Fibroblast of the aortic adventitia (primary cell): Measurements from ENCODE around the gene SLC28A2. TPM values are rescaled to one million over a fixed set of nuclear protein-coding genes. Genes with fewer than 3 reads are reported as not detected.
A peak's percentile ranks its signal among the peaks of the same experiment; 100 is the strongest.

Experiments
- DNase-seq: peaks from one replicate; pipeline ENCODE4 v3.0.0-alpha.2; 2010; ENCODE audit warnings: low read depth
- H3K4me3 ChIP-seq: 2 replicates; pipeline ENCODE4 v1.5.1; 2011; ENCODE audit warnings: low read depth, mild to moderate bottlenecking, control low read depth, low read length, moderate library complexity
- total RNA-seq: library from RNA; depleted of rRNA; stranded (reverse); fragments of >200 nt; gene quantifications from 2 replicates; pipeline ENCODE4 v1.2.3, GENCODE V29; 2012; ENCODE audit warnings: low replicate concordance
- TF ChIP-seq, protein P1 (sequence below): IDR thresholded peaks from 2 replicates; pipeline ENCODE4 v1.5.1; 2011; ENCODE audit warnings: mild to moderate bottlenecking, low read length, control low read depth, inconsistent platforms; ENCODE audit not compliant: insufficient read depth

The SLC28A2 gene, protein sequence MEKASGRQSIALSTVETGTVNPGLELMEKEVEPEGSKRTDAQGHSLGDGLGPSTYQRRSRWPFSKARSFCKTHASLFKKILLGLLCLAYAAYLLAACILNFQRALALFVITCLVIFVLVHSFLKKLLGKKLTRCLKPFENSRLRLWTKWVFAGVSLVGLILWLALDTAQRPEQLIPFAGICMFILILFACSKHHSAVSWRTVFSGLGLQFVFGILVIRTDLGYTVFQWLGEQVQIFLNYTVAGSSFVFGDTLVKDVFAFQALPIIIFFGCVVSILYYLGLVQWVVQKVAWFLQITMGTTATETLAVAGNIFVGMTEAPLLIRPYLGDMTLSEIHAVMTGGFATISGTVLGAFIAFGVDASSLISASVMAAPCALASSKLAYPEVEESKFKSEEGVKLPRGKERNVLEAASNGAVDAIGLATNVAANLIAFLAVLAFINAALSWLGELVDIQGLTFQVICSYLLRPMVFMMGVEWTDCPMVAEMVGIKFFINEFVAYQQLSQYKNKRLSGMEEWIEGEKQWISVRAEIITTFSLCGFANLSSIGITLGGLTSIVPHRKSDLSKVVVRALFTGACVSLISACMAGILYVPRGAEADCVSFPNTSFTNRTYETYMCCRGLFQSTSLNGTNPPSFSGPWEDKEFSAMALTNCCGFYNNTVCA
- not detected in 2 replicates for total RNA-seq

DNA sequence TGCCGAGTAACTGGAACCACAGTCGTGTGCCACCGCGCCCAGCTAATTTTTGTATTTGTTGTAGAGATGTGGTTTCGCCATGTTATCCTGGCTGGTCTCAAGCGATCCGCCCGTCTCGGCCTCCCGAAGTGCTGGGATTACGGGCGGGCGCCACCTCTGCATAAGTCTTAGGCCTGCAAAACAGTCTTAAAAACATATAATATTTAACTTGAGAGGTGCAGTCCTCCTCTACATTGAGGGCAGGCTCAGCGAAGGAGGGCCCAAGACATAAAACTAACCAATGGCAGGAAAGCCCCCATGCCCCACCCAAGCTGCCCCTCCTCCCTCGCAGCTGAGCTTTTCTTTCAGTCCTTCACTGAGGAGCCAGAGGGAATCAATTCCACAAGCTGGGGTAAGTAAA lies at the start of gene SLC28A2:
Gene SLC28A2 (plus strand): TSS at position 347 of the 400 bp plus-strand sequence. CDS start 982 bp downstream, outside the sequence.
- TF ChIP-seq, protein P1, sequence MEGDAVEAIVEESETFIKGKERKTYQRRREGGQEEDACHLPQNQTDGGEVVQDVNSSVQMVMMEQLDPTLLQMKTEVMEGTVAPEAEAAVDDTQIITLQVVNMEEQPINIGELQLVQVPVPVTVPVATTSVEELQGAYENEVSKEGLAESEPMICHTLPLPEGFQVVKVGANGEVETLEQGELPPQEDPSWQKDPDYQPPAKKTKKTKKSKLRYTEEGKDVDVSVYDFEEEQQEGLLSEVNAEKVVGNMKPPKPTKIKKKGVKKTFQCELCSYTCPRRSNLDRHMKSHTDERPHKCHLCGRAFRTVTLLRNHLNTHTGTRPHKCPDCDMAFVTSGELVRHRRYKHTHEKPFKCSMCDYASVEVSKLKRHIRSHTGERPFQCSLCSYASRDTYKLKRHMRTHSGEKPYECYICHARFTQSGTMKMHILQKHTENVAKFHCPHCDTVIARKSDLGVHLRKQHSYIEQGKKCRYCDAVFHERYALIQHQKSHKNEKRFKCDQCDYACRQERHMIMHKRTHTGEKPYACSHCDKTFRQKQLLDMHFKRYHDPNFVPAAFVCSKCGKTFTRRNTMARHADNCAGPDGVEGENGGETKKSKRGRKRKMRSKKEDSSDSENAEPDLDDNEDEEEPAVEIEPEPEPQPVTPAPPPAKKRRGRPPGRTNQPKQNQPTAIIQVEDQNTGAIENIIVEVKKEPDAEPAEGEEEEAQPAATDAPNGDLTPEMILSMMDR, result no peak
- no peak for DNase-seq
- H3K4me3 ChIP-seq, result no peak within 1 kb of the TSS

DNA sequence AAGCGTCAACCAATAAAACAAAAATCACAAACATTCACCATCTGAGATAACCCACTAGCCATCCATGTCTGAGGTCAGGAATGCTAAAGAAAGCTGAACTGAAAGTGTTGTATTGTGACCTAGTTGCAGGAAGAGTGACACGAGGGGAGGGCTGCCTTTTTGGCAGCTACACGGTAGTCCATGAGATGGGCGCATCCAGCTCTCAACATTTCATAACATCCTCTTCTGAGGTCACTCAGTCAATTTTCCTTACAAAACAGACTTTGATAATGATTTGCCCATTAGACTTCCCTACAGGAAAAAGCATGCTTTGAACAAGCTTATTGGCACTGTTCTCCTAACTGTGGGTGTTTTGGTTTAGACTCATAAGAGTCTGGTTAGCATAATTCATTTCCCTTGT lies 48.9 kb upstream of the SLC28A2 start:
- TF ChIP-seq, protein P1, result no peak
- peak; percentile 43 for DNase-seq

DNA sequence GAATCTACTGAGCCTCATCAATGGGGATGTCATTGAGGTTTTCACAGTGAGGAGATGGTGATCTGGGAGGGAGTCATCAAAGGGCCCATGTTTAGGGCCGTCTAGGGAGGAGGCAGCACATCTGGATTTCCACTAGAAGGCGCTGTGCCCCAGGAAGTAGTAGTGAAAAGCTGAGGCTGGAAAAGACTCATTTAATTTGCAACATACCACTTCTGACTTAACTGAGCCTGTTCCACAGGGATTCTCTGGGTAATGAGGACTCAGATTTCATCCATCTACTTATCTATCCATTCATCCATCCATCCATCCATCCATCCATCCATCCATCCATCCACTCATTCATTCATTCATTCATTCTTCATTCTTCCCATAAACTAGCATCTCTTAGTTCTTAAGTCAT lies 46.8 kb upstream of the SLC28A2 start:
- no peak overlapping the region for H3K4me3 ChIP-seq
- DNase-seq, result peak; percentile 68
- TF ChIP-seq, protein P1, result peak; percentile 86

More for the DNA sequence above, 48.9 kb upstream of the SLC28A2 start:
- H3K4me3 ChIP-seq, result no peak overlapping the region

DNA sequence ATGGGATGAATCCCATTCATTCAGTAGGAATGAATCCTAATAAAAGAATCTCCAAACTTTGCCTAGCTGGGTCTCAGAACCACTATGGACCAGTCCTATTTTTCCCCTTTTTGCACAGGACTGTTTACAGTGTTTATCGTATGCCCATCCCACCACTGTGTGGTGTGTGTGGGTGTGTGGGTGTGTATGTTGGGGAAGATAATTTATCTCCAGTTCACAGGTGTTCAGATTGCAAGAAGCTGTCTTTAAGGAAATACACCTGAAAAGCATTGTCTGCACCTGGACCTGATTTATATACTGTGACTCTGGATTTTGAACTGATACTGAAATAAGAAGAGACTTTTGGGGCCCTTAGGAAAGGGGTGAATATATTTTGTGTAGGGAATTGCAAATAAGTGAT lies 39.5 kb upstream of the SLC28A2 start:
- H3K4me3 ChIP-seq, result no peak overlapping the region

DNA sequence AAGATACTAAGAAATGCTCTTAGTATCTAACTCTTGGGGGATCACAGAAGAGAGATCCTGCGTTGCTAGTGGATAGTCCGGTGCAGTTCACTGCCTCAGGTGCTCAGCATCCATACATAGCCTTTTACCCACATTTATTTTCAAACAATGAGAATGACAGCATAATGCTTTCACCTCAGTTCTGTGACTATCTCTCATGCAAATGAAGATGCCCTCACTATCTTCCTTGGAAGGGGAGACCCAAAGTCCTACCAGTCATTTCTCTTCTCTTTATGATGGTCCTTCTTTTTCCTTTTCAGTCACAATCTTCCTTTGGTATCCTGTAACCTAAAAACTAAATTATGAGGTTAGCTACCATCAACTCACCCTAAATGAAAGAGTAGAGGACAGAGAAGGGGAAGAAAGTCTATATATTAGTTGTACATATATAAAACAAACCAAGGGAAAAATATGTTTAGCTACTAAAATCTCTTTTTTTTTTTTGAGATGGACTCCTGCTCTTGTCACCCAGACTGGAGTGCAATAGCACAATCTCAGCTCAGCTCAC lies 30.9 kb upstream of the SLC28A2 start:
- no peak overlapping the region for H3K4me3 ChIP-seq
- DNase-seq, result no peak
- TF ChIP-seq, protein P1, result no peak

More for the DNA sequence above, 39.5 kb upstream of the SLC28A2 start:
- TF ChIP-seq, protein P1, result no peak
- no peak for DNase-seq

DNA sequence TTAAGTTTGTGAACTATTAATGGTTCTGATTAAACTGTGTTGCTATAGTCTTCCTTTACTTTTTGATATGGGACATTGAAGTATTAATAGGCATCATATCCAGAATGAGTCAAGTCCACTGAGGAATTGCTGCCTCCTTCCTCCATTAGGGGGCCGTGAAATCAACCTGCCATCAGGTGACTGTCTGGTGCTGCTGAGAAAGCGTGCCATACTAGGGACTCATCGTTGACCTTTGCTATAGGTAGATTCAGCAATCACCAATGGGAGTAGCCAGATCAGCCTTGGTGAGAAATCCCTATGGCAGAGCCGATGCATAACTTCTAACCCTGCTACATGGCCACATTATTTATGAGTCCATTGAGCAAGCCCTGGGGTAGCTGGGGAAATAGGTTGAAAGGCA lies 30.1 kb upstream of the SLC28A2 start:
- TF ChIP-seq, protein P1, result no peak
- no peak for DNase-seq
- H3K4me3 ChIP-seq, result no peak overlapping the region
